Stimulated activated CD8-positive, alpha-beta memory T cell treated with anti-CD3 and anti-CD28 coated beads, Interleukin-15, amount 100 ng/mL, for 24 hours (primary cell): Measurements from ENCODE around the gene CTXN2.

ENCODE experiments used
- DNase-seq: peaks from one replicate; pipeline ENCODE4 v3.0.0-alpha.2; 2020; ENCODE audit warnings: low read depth

CTXN2 gene

GRCh38 chr15:48222627-48223026 lies 31.2 kb downstream of the CTXN2 start:
- no peak for DNase-seq

DNA sequence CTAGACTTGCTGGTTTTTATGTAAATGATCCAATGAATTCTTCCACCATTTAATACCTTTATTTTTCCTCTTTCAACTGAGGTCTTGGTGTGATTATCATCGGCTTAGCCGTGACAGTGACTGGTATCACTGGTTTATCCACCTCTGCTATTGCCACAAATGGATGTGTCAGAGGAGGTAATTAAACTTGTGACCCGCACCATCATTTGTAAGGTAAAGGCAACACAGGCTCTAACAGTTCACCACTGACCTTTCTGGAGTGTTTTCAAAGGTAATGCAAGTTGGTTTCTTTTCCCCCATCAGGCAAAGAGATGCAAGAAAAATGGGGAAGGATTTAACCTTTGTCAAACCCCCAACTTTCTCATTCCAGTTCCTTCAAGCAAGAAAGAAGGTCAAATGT lies 34.3 kb downstream of the CTXN2 start:
- no peak for DNase-seq

DNA sequence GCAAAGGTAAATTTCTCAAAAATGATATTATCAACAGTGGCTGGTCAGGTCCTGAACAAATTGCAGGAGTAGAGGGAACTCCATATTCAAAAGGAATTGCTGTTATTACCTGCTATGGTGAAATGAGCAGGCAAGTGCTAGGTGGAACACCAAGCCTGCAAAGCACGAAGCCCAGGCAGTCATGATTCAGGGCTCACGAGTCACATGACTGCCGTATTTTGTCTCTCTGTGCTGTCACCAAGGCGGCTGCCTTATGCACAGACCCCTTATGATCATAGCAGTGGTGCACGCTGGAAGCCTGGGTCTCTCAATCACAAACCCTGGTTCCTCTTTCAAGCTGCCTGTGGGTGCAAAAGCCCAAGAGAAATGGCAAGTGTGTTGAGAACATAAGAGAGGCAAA lies 39.0 kb downstream of the CTXN2 start:
- DNase-seq: no peak

DNA sequence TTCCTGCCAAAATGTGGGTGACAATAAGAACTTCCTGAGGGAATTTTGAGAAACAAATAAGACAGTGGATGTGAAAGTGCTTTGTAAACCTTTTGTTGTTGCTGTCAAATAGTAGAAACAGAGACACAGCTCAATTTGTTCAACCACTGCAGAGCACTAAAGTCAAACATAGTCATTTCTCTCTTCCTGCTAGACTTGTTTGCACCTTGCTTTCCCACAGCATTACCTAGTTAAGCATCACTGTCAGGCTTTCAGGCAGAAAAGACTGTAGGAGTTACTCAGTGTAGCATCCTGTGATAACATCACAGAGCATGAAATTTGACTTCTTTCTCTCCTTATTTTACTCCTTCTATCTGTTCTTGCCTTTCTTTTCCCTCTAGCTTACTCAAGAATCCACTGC lies 41.8 kb downstream of the CTXN2 start:
- DNase-seq: no peak

GRCh38 chr15:48239334-48239733 lies 47.9 kb downstream of the CTXN2 start:
- DNase-seq: no peak

DNA sequence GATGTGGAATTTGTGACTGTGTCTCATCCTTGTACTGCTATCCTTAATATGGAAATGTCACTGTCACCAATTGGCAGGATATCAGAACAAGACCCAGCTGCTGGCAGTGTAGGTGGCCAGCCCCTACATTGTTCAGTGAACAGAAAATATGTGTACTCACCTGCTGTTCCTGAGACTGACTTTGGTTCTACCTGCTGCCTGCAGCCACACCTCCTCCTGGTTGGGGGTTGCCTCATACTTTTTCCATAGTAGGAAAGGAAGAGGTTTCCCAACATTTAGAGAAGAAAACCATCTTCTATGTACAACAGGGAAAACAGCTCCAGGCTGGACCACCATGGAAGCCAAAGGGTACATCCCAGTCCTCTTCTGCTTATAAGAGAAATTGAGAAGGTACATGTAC lies 50.5 kb downstream of the CTXN2 start:
- no peak for DNase-seq

GRCh38 chr15:48242535-48242934 lies 51.1 kb downstream of the CTXN2 start:
- DNase-seq: no peak

DNA sequence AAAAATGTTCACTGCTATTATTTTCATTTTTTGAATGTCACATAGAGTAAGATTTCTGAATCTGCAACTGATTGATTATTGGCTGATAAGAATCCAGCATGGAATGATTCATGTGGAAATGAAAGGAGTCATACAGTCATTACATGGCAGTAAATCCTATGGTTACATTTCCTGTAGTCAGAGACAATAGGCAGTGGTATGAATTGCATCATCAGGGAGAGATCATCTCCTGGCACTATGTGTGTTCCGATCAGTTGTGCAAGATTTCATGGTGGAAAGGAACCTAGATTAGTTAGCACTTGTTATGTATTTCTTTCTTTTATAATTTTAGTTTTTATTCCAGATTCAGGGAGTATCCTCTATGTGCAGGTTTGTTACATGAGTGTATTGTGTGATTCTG lies 53.5 kb downstream of the CTXN2 start:
- DNase-seq: no peak

GRCh38 chr15:48248414-48248813 lies 56.9 kb downstream of the CTXN2 start:
- no peak for DNase-seq

DNA sequence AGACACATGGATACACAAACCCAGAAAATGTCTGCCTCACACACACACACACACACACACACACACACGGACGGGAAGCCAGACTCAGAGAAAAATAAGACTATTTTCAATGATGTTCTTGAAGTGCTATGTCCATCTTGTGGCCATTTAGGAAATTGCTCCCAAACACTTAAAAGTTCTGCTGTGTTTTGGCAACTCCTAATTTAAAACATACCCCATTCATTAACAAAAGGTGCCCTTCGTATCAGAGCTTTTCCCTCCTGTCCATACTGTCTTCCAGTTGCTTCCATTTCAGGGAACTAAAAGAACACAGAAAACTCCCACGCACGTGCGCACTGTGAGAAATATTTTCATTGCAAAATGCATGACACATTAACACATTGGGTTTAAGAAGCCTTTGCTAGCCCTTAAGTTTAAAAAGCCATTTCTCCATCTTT lies 59.2 kb downstream of the CTXN2 start:
- DNase-seq: no peak

- DNase-seq: no peak
Observed at GRCh38 chr15:48253172-48253571, 61.7 kb downstream of the CTXN2 start.
